ENCODE measurements around the gene ATP8A1.

The ATP8A1 gene

GRCh38 chr4:42617030-42617429, 39.9 kb downstream of the ATP8A1 start:
- no peak for DNase-seq
- no peaks in the 10 kb centered on the region for H3K36me3 ChIP-seq (replicated peaks)
- in situ Hi-C loops (cut with HindIII; ENCODE audit: low pct_ligation_motif_present, low sequenced_read_pairs) = no loop called here
- no peak overlapping the region for H3K4me3 ChIP-seq (ENCODE audit: low read depth, low read length)
- TF ChIP-seq, protein P1, sequence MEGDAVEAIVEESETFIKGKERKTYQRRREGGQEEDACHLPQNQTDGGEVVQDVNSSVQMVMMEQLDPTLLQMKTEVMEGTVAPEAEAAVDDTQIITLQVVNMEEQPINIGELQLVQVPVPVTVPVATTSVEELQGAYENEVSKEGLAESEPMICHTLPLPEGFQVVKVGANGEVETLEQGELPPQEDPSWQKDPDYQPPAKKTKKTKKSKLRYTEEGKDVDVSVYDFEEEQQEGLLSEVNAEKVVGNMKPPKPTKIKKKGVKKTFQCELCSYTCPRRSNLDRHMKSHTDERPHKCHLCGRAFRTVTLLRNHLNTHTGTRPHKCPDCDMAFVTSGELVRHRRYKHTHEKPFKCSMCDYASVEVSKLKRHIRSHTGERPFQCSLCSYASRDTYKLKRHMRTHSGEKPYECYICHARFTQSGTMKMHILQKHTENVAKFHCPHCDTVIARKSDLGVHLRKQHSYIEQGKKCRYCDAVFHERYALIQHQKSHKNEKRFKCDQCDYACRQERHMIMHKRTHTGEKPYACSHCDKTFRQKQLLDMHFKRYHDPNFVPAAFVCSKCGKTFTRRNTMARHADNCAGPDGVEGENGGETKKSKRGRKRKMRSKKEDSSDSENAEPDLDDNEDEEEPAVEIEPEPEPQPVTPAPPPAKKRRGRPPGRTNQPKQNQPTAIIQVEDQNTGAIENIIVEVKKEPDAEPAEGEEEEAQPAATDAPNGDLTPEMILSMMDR (IDR thresholded peaks at IDR 0.05; ENCODE audit: low read depth, low read length, missing control alignments) = no peak
- H3K27ac ChIP-seq = no peak overlapping the region
- H3K27me3 ChIP-seq (replicated peaks) = no peaks in the 10 kb centered on the region

GRCh38 chr4:42616572-42616971, 40.3 kb downstream of the ATP8A1 start:
- Histone ChIP-seq H3K27ac (no peak overlapping the region), H3K4me3 (ENCODE audit: low read depth, low read length) (no peak overlapping the region), H3K27me3 (replicated peaks) (no peaks in the 10 kb centered on the region), H3K36me3 (replicated peaks) (no peaks in the 10 kb centered on the region)
- TF ChIP-seq, protein P1 (IDR thresholded peaks at IDR 0.05; ENCODE audit: low read depth, low read length, missing control alignments) = no peak
- DNase-seq = no peak
- in situ Hi-C loops (cut with HindIII; ENCODE audit: low pct_ligation_motif_present, low sequenced_read_pairs) = no loop called here

DNA sequence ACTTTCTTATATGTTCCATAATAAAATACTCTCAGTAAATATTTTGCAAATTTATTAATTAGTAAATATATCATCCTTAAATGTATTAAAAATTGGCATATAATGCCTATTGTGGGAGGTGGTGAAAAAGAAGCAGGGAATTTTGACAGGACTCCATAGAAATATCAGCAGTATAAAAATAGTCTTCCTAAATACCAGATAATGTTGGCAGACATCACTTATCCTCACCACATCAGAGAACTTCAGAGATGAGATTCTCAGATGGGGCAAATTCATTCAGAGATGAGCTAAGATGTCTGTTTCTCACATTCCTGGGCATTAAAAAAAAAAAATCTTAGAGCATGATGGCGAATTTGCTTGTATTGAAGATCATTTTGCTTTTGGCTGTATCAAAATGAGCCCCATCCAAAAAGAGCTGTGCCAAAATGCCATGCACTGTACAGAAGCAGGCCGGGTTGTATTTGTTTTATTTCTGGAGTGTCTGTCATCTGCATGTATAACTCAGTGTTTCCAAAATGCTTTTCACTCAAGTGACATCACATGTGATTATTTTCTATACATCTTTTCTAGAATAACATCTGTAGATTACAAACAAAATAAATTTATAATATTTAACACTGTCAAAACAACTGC, 41.7 kb downstream of the ATP8A1 start:
- TF ChIP-seq, protein P1 (IDR thresholded peaks at IDR 0.05; ENCODE audit: low read depth, low read length, missing control alignments) = no peak
- no peak overlapping the region for H3K27ac ChIP-seq
- DNase-seq = no peak
- no peaks in the 10 kb centered on the region for H3K27me3 ChIP-seq (replicated peaks)
- H3K36me3 ChIP-seq (replicated peaks) = no peaks in the 10 kb centered on the region
- no peak overlapping the region for H3K4me3 ChIP-seq (ENCODE audit: low read depth, low read length)
- in situ Hi-C loops (cut with HindIII; ENCODE audit: low pct_ligation_motif_present, low sequenced_read_pairs) = no loop called here

GRCh38 chr4:42612898-42613297, 44.0 kb downstream of the ATP8A1 start:
- Histone ChIP-seq H3K36me3 (replicated peaks) (no peaks in the 10 kb centered on the region), H3K27me3 (replicated peaks) (no peaks in the 10 kb centered on the region), H3K4me3 (ENCODE audit: low read depth, low read length) (no peak overlapping the region), H3K27ac (no peak overlapping the region)
- in situ Hi-C loops (cut with HindIII; ENCODE audit: low pct_ligation_motif_present, low sequenced_read_pairs) = no loop called here
- TF ChIP-seq, protein P1 (IDR thresholded peaks at IDR 0.05; ENCODE audit: low read depth, low read length, missing control alignments) = no peak
- no peak for DNase-seq

- in situ Hi-C loops (cut with HindIII; ENCODE audit: low pct_ligation_motif_present, low sequenced_read_pairs) = no loop called here
- no peak for DNase-seq
- no peak overlapping the region for H3K27ac ChIP-seq
- no peaks in the 10 kb centered on the region for H3K27me3 ChIP-seq (replicated peaks)
- TF ChIP-seq, protein P1 (IDR thresholded peaks at IDR 0.05; ENCODE audit: low read depth, low read length, missing control alignments) = no peak
- H3K4me3 ChIP-seq (ENCODE audit: low read depth, low read length) = no peak overlapping the region
- H3K36me3 ChIP-seq (replicated peaks) = no peaks in the 10 kb centered on the region
These were observed 46.0 kb downstream of the ATP8A1 start for GRCh38 chr4:42610941-42611340.

DNA sequence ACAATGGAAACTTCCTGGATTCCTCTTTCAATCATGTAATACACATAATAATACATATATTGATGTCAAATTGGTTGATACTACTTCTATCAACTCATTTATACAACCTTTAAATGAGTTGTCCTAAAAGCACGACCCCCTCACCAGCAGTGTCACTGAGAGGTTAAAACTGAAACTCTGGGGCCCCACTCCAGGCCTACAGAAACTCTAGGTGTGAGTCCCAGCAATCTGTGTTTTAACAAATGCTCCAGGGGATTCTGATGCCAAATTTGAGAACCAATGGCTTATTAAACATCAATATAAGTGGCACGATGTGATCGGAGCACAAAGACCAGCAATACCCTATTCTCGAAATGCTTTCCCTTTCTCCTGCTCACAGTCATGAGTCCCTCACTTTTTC, 47.9 kb downstream of the ATP8A1 start:
- no peak for DNase-seq
- Histone ChIP-seq H3K27ac (no peak overlapping the region), H3K27me3 (replicated peaks) (no peaks in the 10 kb centered on the region), H3K36me3 (replicated peaks) (no peaks in the 10 kb centered on the region), H3K4me3 (ENCODE audit: low read depth, low read length) (no peak overlapping the region)
- in situ Hi-C loops (cut with HindIII; ENCODE audit: low pct_ligation_motif_present, low sequenced_read_pairs) = no loop called here
- TF ChIP-seq, protein P1 (IDR thresholded peaks at IDR 0.05; ENCODE audit: low read depth, low read length, missing control alignments) = no peak
